Nephron (organoid): ENCODE results near the gene C2CD4C.

ENCODE experiments used
- H3K27ac Mint-ChIP-seq, 3 experiments: 2 replicates each; pipeline ENCODE4 v1.8.0; 2020; ENCODE audit warnings: mixed read lengths in 3 of 3, mild to moderate bottlenecking in 2 of 3, moderate library complexity in 1 of 3
- H3K27me3 Mint-ChIP-seq: 2 replicates; pipeline ENCODE4 v1.8.0; 2021; ENCODE audit warnings: low read depth, mild to moderate bottlenecking, moderate library complexity, mixed read lengths
- H3K36me3 Mint-ChIP-seq: 2 replicates; pipeline ENCODE4 v1.8.0; 2020; ENCODE audit warnings: low read depth, mixed read lengths
- H3K4me1 Mint-ChIP-seq: 2 replicates; pipeline ENCODE4 v1.8.0; 2020; ENCODE audit warnings: mixed read lengths
- H3K4me3 Mint-ChIP-seq, 3 experiments: 2 replicates each; pipeline ENCODE4 v1.8.0; 2020; ENCODE audit warnings: mild to moderate bottlenecking in 3 of 3, mixed read lengths in 3 of 3, moderate library complexity in 2 of 3
- H3K9me3 Mint-ChIP-seq: 2 replicates; pipeline ENCODE4 v1.8.0; 2020; ENCODE audit warnings: mixed read lengths
- CTCF ChIP-seq, 3 experiments: fragments of 200-600 bp; sonication (generic); IDR thresholded peaks; one replicate each; pipeline ENCODE4 v1.5.0; 2021; ENCODE audit warnings: antibody characterized with exemption in 3 of 3; ENCODE audit not compliant: unreplicated experiment in 3 of 3

The C2CD4C gene

DNA sequence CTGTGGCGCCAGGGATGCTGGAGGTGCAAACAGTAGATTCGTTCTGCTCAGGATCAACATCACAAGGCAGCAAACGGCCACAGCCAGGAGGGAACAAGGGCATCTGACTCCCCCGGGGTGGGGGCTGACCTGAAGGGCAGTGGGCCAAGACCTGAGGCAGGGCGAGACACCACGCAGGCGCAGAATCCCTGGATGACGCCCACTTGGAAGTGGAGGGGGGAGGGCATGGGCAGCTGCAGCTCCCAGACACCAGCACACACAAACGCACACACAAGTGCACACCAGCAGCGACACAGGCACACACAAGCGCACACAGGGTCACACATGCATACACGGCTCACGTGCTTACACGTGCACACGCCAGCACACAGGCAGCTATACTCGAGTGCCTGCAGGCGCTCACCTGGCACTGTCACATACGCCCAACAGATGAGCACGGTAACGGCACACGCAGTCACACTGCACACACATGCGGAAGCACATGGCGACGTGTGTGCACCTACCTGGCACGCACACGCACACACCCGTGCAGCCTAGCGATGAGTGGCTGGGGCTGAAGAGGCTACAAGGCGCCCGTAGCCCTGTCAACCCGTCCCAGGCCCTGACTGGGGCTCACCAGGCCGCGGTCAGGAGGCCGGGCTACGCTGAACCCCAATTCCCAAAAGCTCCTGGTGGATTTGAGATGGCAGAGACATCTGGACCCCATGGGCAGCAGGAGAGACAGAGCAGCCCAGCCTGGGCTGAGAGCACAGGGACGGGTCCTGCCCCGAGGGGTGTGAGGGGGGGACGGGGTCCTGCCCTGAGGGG is 5.5 kb downstream of the C2CD4C start:
- Mint-ChIP-seq H3K36me3 (no peaks in the 10 kb centered on the region), H3K27ac (peak overlapping the region in 2 of 3 experiments; percentile 55 to 59), H3K27me3 (peaks cover 8% of the 10 kb centered on the region), H3K4me3 (peak overlapping the region in 1 of 3 experiments; percentile 29), H3K9me3 (no peaks in the 10 kb centered on the region), H3K4me1 (peaks cover 4% of the 10 kb centered on the region)
- TF ChIP-seq CTCF (IDR thresholded peaks at IDR 0.05; ENCODE audit: unreplicated experiment in 3 of 3), result no peak

DNA sequence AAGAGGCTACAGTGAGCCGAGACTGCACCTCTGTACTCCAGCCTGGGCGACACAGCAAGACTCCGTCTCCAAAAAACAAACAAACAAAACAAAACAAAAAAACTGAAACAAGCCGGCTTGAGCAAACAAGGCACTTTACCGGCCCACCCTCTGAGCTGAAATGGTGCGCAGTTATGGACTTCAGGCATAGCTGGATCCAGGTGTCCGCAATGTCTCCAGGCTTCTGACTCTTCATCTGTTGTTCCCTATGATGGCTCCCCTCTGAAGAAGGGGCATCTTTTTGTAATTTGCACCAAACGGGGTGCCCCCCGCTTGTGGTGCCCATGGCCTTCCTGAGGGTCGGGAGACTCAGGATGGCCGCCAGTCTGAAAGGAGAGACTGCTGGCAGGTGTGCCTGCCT is 6.2 kb downstream of the C2CD4C start:
- Mint-ChIP-seq H3K9me3 (no peaks in the 10 kb centered on the region), H3K36me3 (no peaks in the 10 kb centered on the region), H3K4me3 (peak overlapping the region in 1 of 3 experiments; percentile 15), H3K4me1 (peaks cover 4% of the 10 kb centered on the region), H3K27ac (peak overlapping the region in 2 of 3 experiments; percentile 55 to 59), H3K27me3 (peaks cover 13% of the 10 kb centered on the region)
- no peak for TF ChIP-seq CTCF (IDR thresholded peaks at IDR 0.05; ENCODE audit: unreplicated experiment in 3 of 3)

GRCh38 chr19:401866-402511 is 7.0 kb downstream of the C2CD4C start:
- Mint-ChIP-seq H3K4me1 (peaks cover 4% of the 10 kb centered on the region), H3K36me3 (no peaks in the 10 kb centered on the region), H3K4me3 (peak overlapping the region in 2 of 3 experiments; percentile 34 to 54), H3K9me3 (peaks cover 2% of the 10 kb centered on the region), H3K27me3 (peaks cover 16% of the 10 kb centered on the region), H3K27ac (peak overlapping the region in 1 of 3 experiments; percentile 28)
- no peak for TF ChIP-seq CTCF (IDR thresholded peaks at IDR 0.05; ENCODE audit: unreplicated experiment in 3 of 3)

- Mint-ChIP-seq H3K27ac (no peak overlapping the region), H3K4me1 (peaks cover 4% of the 10 kb centered on the region), H3K27me3 (peaks cover 16% of the 10 kb centered on the region), H3K4me3 (no peak overlapping the region), H3K9me3 (peaks cover 4% of the 10 kb centered on the region), H3K36me3 (no peaks in the 10 kb centered on the region)
- TF ChIP-seq CTCF (IDR thresholded peaks at IDR 0.05; ENCODE audit: unreplicated experiment in 3 of 3), result no peak
Observed at GRCh38 chr19:400976-401865, 7.7 kb downstream of the C2CD4C start.

- H3K36me3 Mint-ChIP-seq, result peaks cover 4% of the 10 kb centered on the region
- no peaks in the 10 kb centered on the region for H3K4me1 Mint-ChIP-seq
- no peak overlapping the region for H3K4me3 Mint-ChIP-seq
- no peak for TF ChIP-seq CTCF (IDR thresholded peaks at IDR 0.05; ENCODE audit: unreplicated experiment in 3 of 3)
- H3K9me3 Mint-ChIP-seq, result peaks cover 9% of the 10 kb centered on the region
- no peak overlapping the region for H3K27ac Mint-ChIP-seq
- H3K27me3 Mint-ChIP-seq, result peaks cover 22% of the 10 kb centered on the region
Observed at GRCh38 chr19:399370-399769, 9.6 kb downstream of the C2CD4C start.
